Erythroblast (primary cell): ENCODE data around the gene TENT5D.

Source experiments
- GATA1 ChIP-seq: IDR thresholded peaks from 2 replicates; pipeline ENCODE4 v1.6.1; 2011; ENCODE audit warnings: low read depth, mild to moderate bottlenecking, control low read depth, low read length, moderate library complexity
- POLR2A ChIP-seq: IDR thresholded peaks from 2 replicates; pipeline ENCODE4 v1.6.1; 2011; ENCODE audit warnings: mild to moderate bottlenecking, low read length

DNA sequence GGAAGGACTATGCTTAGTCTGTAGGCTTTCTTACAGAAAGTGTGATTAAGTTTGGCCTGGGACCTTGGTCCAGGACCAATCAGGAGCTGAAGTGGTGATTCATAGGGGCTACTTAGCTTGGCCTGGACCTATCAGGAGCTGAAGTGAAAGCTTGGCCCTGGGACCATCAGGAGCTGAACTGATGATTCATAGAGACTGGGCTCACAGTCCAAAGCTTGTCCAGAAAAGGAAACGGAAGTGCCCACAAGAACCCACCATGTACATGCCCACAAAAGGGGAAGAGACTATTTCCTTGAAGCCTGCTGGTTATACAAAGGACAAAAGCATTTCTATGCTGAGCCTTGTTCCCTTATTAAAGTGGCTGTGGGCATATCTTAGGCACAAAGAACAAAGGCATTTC, 12.6 kb downstream of the TENT5D start:
- TF ChIP-seq POLR2A (no peak), GATA1 (no peak)
